Large intestine (tissue), 3 donors: ENCODE data around the gene DAB2IP. TPM values are rescaled to one million over a fixed set of nuclear protein-coding genes. Genes with fewer than 3 reads are reported as not detected.

Experiments
- DNase-seq, 2 donors: peaks; one replicate each; pipeline versions ENCODE4 v3.0.0 to v3.0.0-alpha.2; 2013
- H3K27ac ChIP-seq: one replicate; pipeline ENCODE4 v1.5.1; 2013; ENCODE audit warnings: low read length
- H3K27me3 ChIP-seq: 2 replicates; pipeline ENCODE4 v1.6.1; 2013; ENCODE audit warnings: low read length; ENCODE audit not compliant: control insufficient read depth, insufficient read depth
- H3K36me3 ChIP-seq: 2 replicates; pipeline ENCODE4 v1.6.1; 2013; ENCODE audit warnings: low read length; ENCODE audit not compliant: control insufficient read depth, insufficient read depth
- H3K4me1 ChIP-seq: one replicate; pipeline ENCODE4 v1.6.1; 2013; ENCODE audit warnings: low read length; ENCODE audit not compliant: control insufficient read depth, insufficient read depth
- H3K4me3 ChIP-seq: one replicate; pipeline ENCODE4 v1.5.1; 2013; ENCODE audit warnings: low read length
- H3K9me3 ChIP-seq: one replicate; pipeline ENCODE4 v1.6.1; 2013; ENCODE audit warnings: mild to moderate bottlenecking, low read depth, low read length, moderate library complexity; ENCODE audit not compliant: control insufficient read depth
- WGBS: methylation state at CpG from one replicate; pipeline ENCODE4 v1.1.5; 2013; ENCODE audit warnings: low lambda C conversion rate; ENCODE audit not compliant: insufficient coverage; 5-methylcytosine and 5-hydroxymethylcytosine counted together
- polyA plus RNA-seq: library from polyadenylated mRNA; unstranded; fragments of 120-200 nt; gene quantifications from one replicate; pipeline ENCODE4 v1.2.1, GENCODE V29; 2013

Gene DAB2IP
- polyA plus RNA-seq, 1 donor, result 33.0 TPM

- Histone ChIP-seq H3K27ac (no peak overlapping the region), H3K9me3 (no peaks in the 10 kb centered on the region), H3K36me3 (no peaks in the 10 kb centered on the region), H3K27me3 (no peaks in the 10 kb centered on the region), H3K4me1 (peaks cover 2% of the 10 kb centered on the region), H3K4me3 (no peak overlapping the region)
- DNase-seq, result no peak
- no CpG with 5 or more reads among the region's 12 CpGs for WGBS
Observed at GRCh38 chr9:121812159-121812735, 160.8 kb downstream of the DAB2IP start.

GRCh38 chr9:121813519-121814210 is 162.2 kb downstream of the DAB2IP start:
- H3K36me3 ChIP-seq, result no peaks in the 10 kb centered on the region
- no peaks in the 10 kb centered on the region for H3K27me3 ChIP-seq
- DNase-seq, result no peak
- WGBS, result no CpG with 5 or more reads among the region's 13 CpGs
- no peak overlapping the region for H3K4me3 ChIP-seq
- H3K4me1 ChIP-seq, result peaks cover 2% of the 10 kb centered on the region
- no peak overlapping the region for H3K27ac ChIP-seq
- no peaks in the 10 kb centered on the region for H3K9me3 ChIP-seq

- Histone ChIP-seq H3K27ac (no peak overlapping the region), H3K9me3 (no peaks in the 10 kb centered on the region), H3K4me3 (no peak overlapping the region), H3K27me3 (no peaks in the 10 kb centered on the region), H3K36me3 (no peaks in the 10 kb centered on the region), H3K4me1 (peaks cover 2% of the 10 kb centered on the region)
- no CpG with 5 or more reads among the region's 11 CpGs for WGBS
- no peak for DNase-seq
Observed at GRCh38 chr9:121814594-121814993, 163.2 kb downstream of the DAB2IP start.

- peaks cover 3% of the 10 kb centered on the region for H3K4me1 ChIP-seq
- no peak overlapping the region for H3K4me3 ChIP-seq
- H3K9me3 ChIP-seq, result no peaks in the 10 kb centered on the region
- DNase-seq, result no peak
- no peaks in the 10 kb centered on the region for H3K36me3 ChIP-seq
- WGBS, result 33% methylated on average over 1 of the region's 6 CpGs
- H3K27me3 ChIP-seq, result no peaks in the 10 kb centered on the region
- no peak overlapping the region for H3K27ac ChIP-seq
Observed at GRCh38 chr9:121815084-121815483, 163.7 kb downstream of the DAB2IP start.

GRCh38 chr9:121815546-121816448 is 164.4 kb downstream of the DAB2IP start:
- peaks cover 5% of the 10 kb centered on the region for H3K4me1 ChIP-seq
- H3K36me3 ChIP-seq, result no peaks in the 10 kb centered on the region
- 17% methylated on average over 6 of the region's 31 CpGs for WGBS
- DNase-seq, result no peak
- H3K4me3 ChIP-seq, result no peak overlapping the region
- no peaks in the 10 kb centered on the region for H3K9me3 ChIP-seq
- H3K27ac ChIP-seq, result no peak overlapping the region
- no peaks in the 10 kb centered on the region for H3K27me3 ChIP-seq

GRCh38 chr9:121816449-121816817 is 165.0 kb downstream of the DAB2IP start:
- Histone ChIP-seq H3K9me3 (no peaks in the 10 kb centered on the region), H3K36me3 (no peaks in the 10 kb centered on the region), H3K27me3 (no peaks in the 10 kb centered on the region), H3K4me3 (no peak overlapping the region), H3K27ac (no peak overlapping the region), H3K4me1 (peaks cover 5% of the 10 kb centered on the region)
- DNase-seq, result no peak
- WGBS, result 90% methylated on average over 2 of the region's 23 CpGs

GRCh38 chr9:121816845-121817450 is 165.5 kb downstream of the DAB2IP start:
- no peaks in the 10 kb centered on the region for H3K36me3 ChIP-seq
- DNase-seq, result no peak
- H3K27me3 ChIP-seq, result no peaks in the 10 kb centered on the region
- WGBS, result 100% methylated on average over 2 of the region's 12 CpGs
- peaks cover 5% of the 10 kb centered on the region for H3K4me1 ChIP-seq
- H3K27ac ChIP-seq, result no peak overlapping the region
- no peak overlapping the region for H3K4me3 ChIP-seq
- H3K9me3 ChIP-seq, result no peaks in the 10 kb centered on the region

GRCh38 chr9:121817476-121817875 is 166.0 kb downstream of the DAB2IP start:
- Histone ChIP-seq H3K9me3 (peaks cover under 1% of the 10 kb centered on the region), H3K27ac (no peak overlapping the region), H3K27me3 (no peaks in the 10 kb centered on the region), H3K4me1 (peaks cover 5% of the 10 kb centered on the region), H3K36me3 (no peaks in the 10 kb centered on the region), H3K4me3 (no peak overlapping the region)
- DNase-seq, result no peak
- no CpG with 5 or more reads among the region's 9 CpGs for WGBS

GRCh38 chr9:121818016-121818661 is 166.7 kb downstream of the DAB2IP start:
- H3K9me3 ChIP-seq, result peaks cover 4% of the 10 kb centered on the region
- WGBS, result 40% methylated on average over 1 of the region's 19 CpGs
- H3K4me3 ChIP-seq, result no peak overlapping the region
- H3K36me3 ChIP-seq, result no peaks in the 10 kb centered on the region
- DNase-seq, result no peak
- no peak overlapping the region for H3K27ac ChIP-seq
- no peaks in the 10 kb centered on the region for H3K27me3 ChIP-seq
- peaks cover 8% of the 10 kb centered on the region for H3K4me1 ChIP-seq
